Osteocyte (in vitro differentiated cells): Measurements from ENCODE around the gene CETN3. TPM values are rescaled to one million over a fixed set of nuclear protein-coding genes. Genes with fewer than 3 reads are reported as not detected.

Source experiments
- DNase-seq: peaks from one replicate; pipeline ENCODE4 v3.0.0; 2021; ENCODE audit warnings: mixed read lengths; ENCODE audit not compliant: unreplicated experiment; ENCODE audit errors: extremely low spot score
- H3K27ac Mint-ChIP-seq: one replicate; pipeline ENCODE4 v1.8.0; 2021; ENCODE audit warnings: mild to moderate bottlenecking, mixed read lengths; ENCODE audit not compliant: unreplicated experiment
- H3K27me3 Mint-ChIP-seq: one replicate; pipeline ENCODE4 v1.8.0; 2021; ENCODE audit warnings: mixed read lengths; ENCODE audit not compliant: unreplicated experiment
- H3K36me3 Mint-ChIP-seq: one replicate; pipeline ENCODE4 v1.8.0; 2021; ENCODE audit warnings: mixed read lengths; ENCODE audit not compliant: unreplicated experiment
- H3K4me1 Mint-ChIP-seq: one replicate; pipeline ENCODE4 v1.8.0; 2021; ENCODE audit warnings: mixed read lengths; ENCODE audit not compliant: unreplicated experiment
- H3K4me3 Mint-ChIP-seq: one replicate; pipeline ENCODE4 v1.8.0; 2021; ENCODE audit warnings: mild to moderate bottlenecking, moderate library complexity, mixed read lengths; ENCODE audit not compliant: unreplicated experiment
- H3K9me3 Mint-ChIP-seq: one replicate; pipeline ENCODE4 v1.8.0; 2021; ENCODE audit warnings: mixed read lengths; ENCODE audit not compliant: unreplicated experiment
- CTCF ChIP-seq: fragments of 200-600 bp; sonication (generic); IDR thresholded peaks from 2 replicates; pipeline ENCODE4 v1.5.0; 2021; ENCODE audit warnings: antibody characterized with exemption, mild to moderate bottlenecking, moderate library complexity
- total RNA-seq: library from RNA; stranded (reverse); gene quantifications from 2 replicates; pipeline ENCODE4 v1.2.1, GENCODE V29; 2021

Gene CETN3
- total RNA-seq, 1 donor from 2014 or later = 17.8 TPM

GRCh38 chr5:90368454-90369246 is 40.9 kb downstream of the CETN3 start:
- peaks cover 31% of the 10 kb centered on the region for H3K27me3 Mint-ChIP-seq
- peaks cover 6% of the 10 kb centered on the region for H3K9me3 Mint-ChIP-seq
- no peak for DNase-seq
- H3K4me3 Mint-ChIP-seq = no peak overlapping the region
- H3K36me3 Mint-ChIP-seq = no peaks in the 10 kb centered on the region
- H3K4me1 Mint-ChIP-seq = no peaks in the 10 kb centered on the region
- no peak for TF ChIP-seq CTCF
- H3K27ac Mint-ChIP-seq = no peak overlapping the region

- Mint-ChIP-seq H3K27me3 (peaks cover 33% of the 10 kb centered on the region), H3K4me3 (no peak overlapping the region), H3K36me3 (no peaks in the 10 kb centered on the region), H3K9me3 (peaks cover 6% of the 10 kb centered on the region), H3K4me1 (no peaks in the 10 kb centered on the region), H3K27ac (no peak overlapping the region)
- TF ChIP-seq CTCF = no peak
- DNase-seq = no peak
These were observed 41.7 kb downstream of the CETN3 start for GRCh38 chr5:90367879-90368278.

GRCh38 chr5:90366948-90367347 is 42.6 kb downstream of the CETN3 start:
- Mint-ChIP-seq H3K27me3 (peaks cover 41% of the 10 kb centered on the region), H3K36me3 (no peaks in the 10 kb centered on the region), H3K9me3 (peaks cover 5% of the 10 kb centered on the region), H3K4me1 (no peaks in the 10 kb centered on the region), H3K4me3 (no peak overlapping the region), H3K27ac (no peak overlapping the region)
- TF ChIP-seq CTCF = no peak
- DNase-seq = no peak

GRCh38 chr5:90365328-90365727 is 44.2 kb downstream of the CETN3 start:
- H3K9me3 Mint-ChIP-seq = no peaks in the 10 kb centered on the region
- TF ChIP-seq CTCF = no peak
- DNase-seq = no peak
- peaks cover 37% of the 10 kb centered on the region for H3K27me3 Mint-ChIP-seq
- no peak overlapping the region for H3K27ac Mint-ChIP-seq
- H3K36me3 Mint-ChIP-seq = no peaks in the 10 kb centered on the region
- H3K4me1 Mint-ChIP-seq = no peaks in the 10 kb centered on the region
- no peak overlapping the region for H3K4me3 Mint-ChIP-seq

- Mint-ChIP-seq H3K36me3 (no peaks in the 10 kb centered on the region), H3K4me3 (no peak overlapping the region), H3K9me3 (no peaks in the 10 kb centered on the region), H3K27me3 (peaks cover 17% of the 10 kb centered on the region), H3K4me1 (no peaks in the 10 kb centered on the region), H3K27ac (no peak overlapping the region)
- TF ChIP-seq CTCF = no peak
- DNase-seq = no peak
These were observed 50.3 kb downstream of the CETN3 start for GRCh38 chr5:90359073-90359920.
